Panc1 (cell line): ENCODE measurements around the gene MFSD6.

Source experiments
- POLR2AphosphoS5 ChIP-seq: IDR thresholded peaks from 2 replicates; pipeline ENCODE4 v1.6.1; 2012; ENCODE audit warnings: mild to moderate bottlenecking, low read depth, low read length, moderate library complexity
- SIN3A ChIP-seq: IDR thresholded peaks from 2 replicates; pipeline ENCODE4 v1.6.1; 2012; ENCODE audit warnings: low read depth, mild to moderate bottlenecking, low read length, moderate library complexity, borderline replicate concordance; ENCODE audit not compliant: insufficient read depth
- TCF7L2 ChIP-seq: IDR thresholded peaks from 2 replicates; pipeline ENCODE4 v1.6.1; 2011; ENCODE audit warnings: mild to moderate bottlenecking, low read depth, low read length, inconsistent platforms
- TF ChIP-seq, protein P1 (sequence below): fragments of 450-650 bp; IDR thresholded peaks from 2 replicates; pipeline ENCODE4 v1.5.1; 2017; ENCODE audit warnings: mild to moderate bottlenecking
- TF ChIP-seq, protein P2 (sequence below), 2 experiments: IDR thresholded peaks; 2 replicates each; pipeline ENCODE4 v1.6.1; 2011 to 2012; ENCODE audit warnings: low read depth in 2 of 2, control low read depth in 1 of 2, low read length in 1 of 2, mild to moderate bottlenecking in 1 of 2, moderate library complexity in 1 of 2; ENCODE audit not compliant: insufficient read depth in 1 of 2

DNA sequence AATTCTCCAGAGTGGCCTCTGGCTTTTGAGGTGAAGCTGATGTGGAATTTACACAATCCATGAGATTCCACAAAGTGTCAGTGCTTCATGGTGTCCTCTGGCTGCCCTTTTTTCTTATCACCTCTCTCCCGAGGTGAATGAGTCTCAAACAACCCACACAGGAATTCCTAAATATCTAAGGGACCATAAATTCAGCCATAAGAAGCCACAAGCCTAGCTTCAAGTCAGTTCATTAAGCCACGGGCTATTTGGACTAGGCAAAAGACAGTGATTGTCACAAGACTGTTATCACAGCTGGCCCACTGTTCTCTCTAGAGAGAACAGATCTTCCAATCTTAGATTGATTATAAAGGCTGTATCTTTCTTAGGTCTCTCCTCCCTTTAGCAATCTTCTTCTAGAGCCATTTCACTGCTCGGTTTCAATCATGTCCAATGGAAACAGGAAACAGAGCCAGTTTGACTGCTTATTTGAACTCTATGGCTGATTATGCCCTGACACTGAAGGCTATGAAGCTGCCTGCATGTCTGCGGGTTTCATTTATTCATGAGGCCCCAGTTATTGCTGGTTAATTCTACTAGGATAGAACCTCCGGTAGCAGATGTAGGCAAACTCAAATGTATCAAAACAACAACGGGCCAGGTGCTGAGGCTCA lies 122.2 kb downstream of the MFSD6 start:
- TF ChIP-seq, protein P1, sequence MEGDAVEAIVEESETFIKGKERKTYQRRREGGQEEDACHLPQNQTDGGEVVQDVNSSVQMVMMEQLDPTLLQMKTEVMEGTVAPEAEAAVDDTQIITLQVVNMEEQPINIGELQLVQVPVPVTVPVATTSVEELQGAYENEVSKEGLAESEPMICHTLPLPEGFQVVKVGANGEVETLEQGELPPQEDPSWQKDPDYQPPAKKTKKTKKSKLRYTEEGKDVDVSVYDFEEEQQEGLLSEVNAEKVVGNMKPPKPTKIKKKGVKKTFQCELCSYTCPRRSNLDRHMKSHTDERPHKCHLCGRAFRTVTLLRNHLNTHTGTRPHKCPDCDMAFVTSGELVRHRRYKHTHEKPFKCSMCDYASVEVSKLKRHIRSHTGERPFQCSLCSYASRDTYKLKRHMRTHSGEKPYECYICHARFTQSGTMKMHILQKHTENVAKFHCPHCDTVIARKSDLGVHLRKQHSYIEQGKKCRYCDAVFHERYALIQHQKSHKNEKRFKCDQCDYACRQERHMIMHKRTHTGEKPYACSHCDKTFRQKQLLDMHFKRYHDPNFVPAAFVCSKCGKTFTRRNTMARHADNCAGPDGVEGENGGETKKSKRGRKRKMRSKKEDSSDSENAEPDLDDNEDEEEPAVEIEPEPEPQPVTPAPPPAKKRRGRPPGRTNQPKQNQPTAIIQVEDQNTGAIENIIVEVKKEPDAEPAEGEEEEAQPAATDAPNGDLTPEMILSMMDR, result no peak
- TF ChIP-seq POLR2AphosphoS5 (no peak), SIN3A (no peak), TCF7L2 (no peak)
- TF ChIP-seq, protein P2, sequence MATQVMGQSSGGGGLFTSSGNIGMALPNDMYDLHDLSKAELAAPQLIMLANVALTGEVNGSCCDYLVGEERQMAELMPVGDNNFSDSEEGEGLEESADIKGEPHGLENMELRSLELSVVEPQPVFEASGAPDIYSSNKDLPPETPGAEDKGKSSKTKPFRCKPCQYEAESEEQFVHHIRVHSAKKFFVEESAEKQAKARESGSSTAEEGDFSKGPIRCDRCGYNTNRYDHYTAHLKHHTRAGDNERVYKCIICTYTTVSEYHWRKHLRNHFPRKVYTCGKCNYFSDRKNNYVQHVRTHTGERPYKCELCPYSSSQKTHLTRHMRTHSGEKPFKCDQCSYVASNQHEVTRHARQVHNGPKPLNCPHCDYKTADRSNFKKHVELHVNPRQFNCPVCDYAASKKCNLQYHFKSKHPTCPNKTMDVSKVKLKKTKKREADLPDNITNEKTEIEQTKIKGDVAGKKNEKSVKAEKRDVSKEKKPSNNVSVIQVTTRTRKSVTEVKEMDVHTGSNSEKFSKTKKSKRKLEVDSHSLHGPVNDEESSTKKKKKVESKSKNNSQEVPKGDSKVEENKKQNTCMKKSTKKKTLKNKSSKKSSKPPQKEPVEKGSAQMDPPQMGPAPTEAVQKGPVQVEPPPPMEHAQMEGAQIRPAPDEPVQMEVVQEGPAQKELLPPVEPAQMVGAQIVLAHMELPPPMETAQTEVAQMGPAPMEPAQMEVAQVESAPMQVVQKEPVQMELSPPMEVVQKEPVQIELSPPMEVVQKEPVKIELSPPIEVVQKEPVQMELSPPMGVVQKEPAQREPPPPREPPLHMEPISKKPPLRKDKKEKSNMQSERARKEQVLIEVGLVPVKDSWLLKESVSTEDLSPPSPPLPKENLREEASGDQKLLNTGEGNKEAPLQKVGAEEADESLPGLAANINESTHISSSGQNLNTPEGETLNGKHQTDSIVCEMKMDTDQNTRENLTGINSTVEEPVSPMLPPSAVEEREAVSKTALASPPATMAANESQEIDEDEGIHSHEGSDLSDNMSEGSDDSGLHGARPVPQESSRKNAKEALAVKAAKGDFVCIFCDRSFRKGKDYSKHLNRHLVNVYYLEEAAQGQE (IDR thresholded peaks at IDR 0.05; ENCODE audit: insufficient read depth in 1 of 2, low read depth in 2 of 2, low read length in 1 of 2), result no peak
